ENCODE results near the gene C12orf60. TPM values are rescaled to one million over a fixed set of nuclear protein-coding genes. Genes with fewer than 3 reads are reported as not detected.
A peak's percentile ranks its signal among the peaks of the same experiment; 100 is the strongest.

Gene C12orf60
- polyA plus RNA-seq, 3 donors, result 0.11 to 0.46 TPM; not detected in 1

DNA sequence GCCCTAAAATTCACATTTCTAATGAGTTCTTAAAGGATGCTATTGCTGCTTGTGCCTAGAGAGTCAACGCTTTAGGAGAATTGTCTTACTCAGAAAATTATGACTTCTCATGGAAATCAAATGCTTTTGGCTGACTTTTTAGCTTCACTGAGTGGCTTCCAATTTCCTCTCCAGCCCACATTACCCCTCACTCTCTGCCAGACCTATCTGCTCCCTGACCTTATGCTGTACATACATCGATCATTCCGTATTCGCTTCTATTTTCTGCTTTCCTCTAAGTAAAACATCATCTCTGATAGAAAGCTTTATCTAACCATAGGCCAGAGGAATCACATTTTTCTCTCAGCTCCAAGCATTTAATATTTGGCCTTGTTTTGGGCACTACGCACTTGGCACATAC, 23.0 kb downstream of the C12orf60 start:
- Mint-ChIP-seq H3K27ac (peak overlapping the region in 1 of 7 donors; percentile 0), H3K4me1 (no peaks in the 10 kb centered on the region), H3K9me3 (peaks cover 0 to 2% (median 0%) of the 10 kb centered on the region in 7 donors), H3K27me3 (ENCODE audit: low read depth in 3 of 3) (peaks cover 0 to 15% (median 3%) of the 10 kb centered on the region in 3 donors), H3K4me3 (no peak overlapping the region), H3K36me3 (no peaks in the 10 kb centered on the region)
- intact Hi-C loops (cut with micrococcal nuclease), result no loop called here
- no peaks in the 10 kb centered on the region for H3K27me3 ChIP-seq (ENCODE audit: control insufficient read depth in 2 of 2, insufficient read depth in 2 of 2, low read length in 2 of 2)
- no peaks in the 10 kb centered on the region for H3K9me3 ChIP-seq (replicated peaks in 1 of 2; ENCODE audit: control insufficient read depth in 1 of 2, insufficient read depth in 1 of 2, low read length in 2 of 2)
- no peak overlapping the region for H3K4me3 ChIP-seq (replicated peaks in 1 of 3; ENCODE audit: low read depth in 2 of 3, low read length in 3 of 3)
- H2AFZ ChIP-seq (ENCODE audit: insufficient read depth, low read depth, low read length, poor library complexity, severe bottlenecking), result no peak overlapping the region
- H3K36me3 ChIP-seq (replicated peaks in 1 of 2; ENCODE audit: control insufficient read depth in 1 of 2, insufficient read depth in 2 of 2, low read length in 2 of 2), result no peaks in the 10 kb centered on the region
- no peak overlapping the region for H3K4me2 ChIP-seq (replicated peaks; ENCODE audit: extremely low read depth, low read length, poor library complexity, severe bottlenecking)
- H3K79me2 ChIP-seq (ENCODE audit: insufficient read depth, low read length), result no peaks in the 10 kb centered on the region
- TF ChIP-seq, protein P1, sequence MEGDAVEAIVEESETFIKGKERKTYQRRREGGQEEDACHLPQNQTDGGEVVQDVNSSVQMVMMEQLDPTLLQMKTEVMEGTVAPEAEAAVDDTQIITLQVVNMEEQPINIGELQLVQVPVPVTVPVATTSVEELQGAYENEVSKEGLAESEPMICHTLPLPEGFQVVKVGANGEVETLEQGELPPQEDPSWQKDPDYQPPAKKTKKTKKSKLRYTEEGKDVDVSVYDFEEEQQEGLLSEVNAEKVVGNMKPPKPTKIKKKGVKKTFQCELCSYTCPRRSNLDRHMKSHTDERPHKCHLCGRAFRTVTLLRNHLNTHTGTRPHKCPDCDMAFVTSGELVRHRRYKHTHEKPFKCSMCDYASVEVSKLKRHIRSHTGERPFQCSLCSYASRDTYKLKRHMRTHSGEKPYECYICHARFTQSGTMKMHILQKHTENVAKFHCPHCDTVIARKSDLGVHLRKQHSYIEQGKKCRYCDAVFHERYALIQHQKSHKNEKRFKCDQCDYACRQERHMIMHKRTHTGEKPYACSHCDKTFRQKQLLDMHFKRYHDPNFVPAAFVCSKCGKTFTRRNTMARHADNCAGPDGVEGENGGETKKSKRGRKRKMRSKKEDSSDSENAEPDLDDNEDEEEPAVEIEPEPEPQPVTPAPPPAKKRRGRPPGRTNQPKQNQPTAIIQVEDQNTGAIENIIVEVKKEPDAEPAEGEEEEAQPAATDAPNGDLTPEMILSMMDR (IDR thresholded peaks at IDR 0.05), result no peak
- DNase-seq, result no peak
- no peak overlapping the region for H3K9ac ChIP-seq (ENCODE audit: insufficient read depth, low read length, poor library complexity, severe bottlenecking)
- H3K4me1 ChIP-seq (ENCODE audit: control insufficient read depth in 1 of 2, insufficient read depth in 2 of 2, low read length in 2 of 2), result no peaks in the 10 kb centered on the region
- H3K27ac ChIP-seq (ENCODE audit: low read depth in 1 of 2, low read length in 2 of 2), result no peak overlapping the region
- no peaks in the 10 kb centered on the region for H4K20me1 ChIP-seq (ENCODE audit: insufficient read depth, low read length)
- 98% methylated on average over 3 of the region's 5 CpGs for WGBS (ENCODE audit: insufficient coverage)

DNA sequence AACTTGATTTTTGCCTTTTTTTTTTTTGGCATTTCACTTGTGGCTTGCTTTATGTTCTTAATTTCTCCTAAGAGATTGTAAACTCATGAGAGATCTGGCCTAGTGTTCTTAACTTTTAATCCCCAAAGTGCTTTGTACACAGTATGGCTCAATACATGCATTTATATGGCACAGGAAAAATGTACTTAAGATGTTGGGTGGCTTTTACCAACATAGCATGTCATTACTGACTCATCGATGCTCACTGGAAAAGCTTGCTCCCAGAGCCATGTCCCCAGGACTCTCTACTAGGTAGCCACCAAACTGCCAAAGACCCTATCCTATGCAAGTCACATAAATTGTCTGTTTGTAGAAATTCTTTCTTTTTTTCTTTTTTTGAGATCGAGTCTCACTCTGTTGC, 23.6 kb downstream of the C12orf60 start:
- no peaks in the 10 kb centered on the region for H3K27me3 ChIP-seq (ENCODE audit: control insufficient read depth in 2 of 2, insufficient read depth in 2 of 2, low read length in 2 of 2)
- H3K27me3 Mint-ChIP-seq (ENCODE audit: low read depth in 3 of 3), result peaks cover 0 to 12% (median 3%) of the 10 kb centered on the region in 3 donors
- no peaks in the 10 kb centered on the region for H3K4me1 Mint-ChIP-seq
- TF ChIP-seq, protein P1 (IDR thresholded peaks at IDR 0.05), result no peak
- H3K36me3 Mint-ChIP-seq, result no peaks in the 10 kb centered on the region
- H3K36me3 ChIP-seq (replicated peaks in 1 of 2; ENCODE audit: control insufficient read depth in 1 of 2, insufficient read depth in 2 of 2, low read length in 2 of 2), result no peaks in the 10 kb centered on the region
- WGBS (ENCODE audit: insufficient coverage), result no CpG with 5 or more reads among the region's 2 CpGs
- no peak for DNase-seq
- no peak overlapping the region for H3K27ac ChIP-seq (ENCODE audit: low read depth in 1 of 2, low read length in 2 of 2)
- H3K79me2 ChIP-seq (ENCODE audit: insufficient read depth, low read length), result no peaks in the 10 kb centered on the region
- no peak overlapping the region for H3K27ac Mint-ChIP-seq
- H3K4me1 ChIP-seq (ENCODE audit: control insufficient read depth in 1 of 2, insufficient read depth in 2 of 2, low read length in 2 of 2), result no peaks in the 10 kb centered on the region
- H3K4me3 Mint-ChIP-seq, result no peak overlapping the region
- H3K4me2 ChIP-seq (replicated peaks; ENCODE audit: extremely low read depth, low read length, poor library complexity, severe bottlenecking), result no peak overlapping the region
- no peaks in the 10 kb centered on the region for H3K9me3 ChIP-seq (replicated peaks in 1 of 2; ENCODE audit: control insufficient read depth in 1 of 2, insufficient read depth in 1 of 2, low read length in 2 of 2)
- H4K20me1 ChIP-seq (ENCODE audit: insufficient read depth, low read length), result no peaks in the 10 kb centered on the region
- no peak overlapping the region for H3K9ac ChIP-seq (ENCODE audit: insufficient read depth, low read length, poor library complexity, severe bottlenecking)
- H2AFZ ChIP-seq (ENCODE audit: insufficient read depth, low read depth, low read length, poor library complexity, severe bottlenecking), result no peak overlapping the region
- H3K9me3 Mint-ChIP-seq, result peaks cover 0 to 2% (median 0%) of the 10 kb centered on the region in 7 donors
- intact Hi-C loops (cut with micrococcal nuclease), result no loop called here
- no peak overlapping the region for H3K4me3 ChIP-seq (replicated peaks in 1 of 3; ENCODE audit: low read depth in 2 of 3, low read length in 3 of 3)

Measured in CD14-positive monocyte (primary cell).